ENCODE measurements around the gene CREBRF. TPM values are rescaled to one million over a fixed set of nuclear protein-coding genes. Genes with fewer than 3 reads are reported as not detected.
"Not testable (repeated sequence)": the region's sequence is repeated elsewhere in the genome, so short reads cannot be mapped to it uniquely, and the experiment has no call there.

CREBRF gene
- total and polyA plus RNA-seq, 2 experiments from 2014 or later = 5.8 to 11.9 TPM

GRCh38 chr5:173148354-173148753, 92.2 kb downstream of the CREBRF start:
- Histone ChIP-seq H3K36me3 (peaks cover 4% of the 10 kb centered on the region), H3K27ac (no peak overlapping the region), H3K27me3 (no peaks in the 10 kb centered on the region), H3K9me3 (ENCODE audit: low read depth) (no peaks in the 10 kb centered on the region), H3K4me3 (no peak overlapping the region), H3K4me1 (ENCODE audit: low read depth) (no peaks in the 10 kb centered on the region)
- no peak for DNase-seq (ENCODE audit: low read depth in 1 of 2, low spot score in 1 of 2)
- no peak for TF ChIP-seq CTCF (IDR thresholded peaks at IDR 0.05; ENCODE audit: low read depth, low read length)

GRCh38 chr5:173152547-173152946, 96.4 kb downstream of the CREBRF start:
- no peaks in the 10 kb centered on the region for H3K4me1 ChIP-seq (ENCODE audit: low read depth)
- no peaks in the 10 kb centered on the region for H3K9me3 ChIP-seq (ENCODE audit: low read depth)
- H3K4me3 ChIP-seq = no peak overlapping the region
- H3K27me3 ChIP-seq = no peaks in the 10 kb centered on the region
- no peak for DNase-seq (ENCODE audit: low read depth in 1 of 2, low spot score in 1 of 2)
- peaks cover 14% of the 10 kb centered on the region for H3K36me3 ChIP-seq
- TF ChIP-seq CTCF (IDR thresholded peaks at IDR 0.05; ENCODE audit: low read depth, low read length) = no peak
- H3K27ac ChIP-seq = no peak overlapping the region

- Histone ChIP-seq H3K9me3 (ENCODE audit: low read depth) (no peaks in the 10 kb centered on the region), H3K4me3 (no peak overlapping the region), H3K27me3 (no peaks in the 10 kb centered on the region), H3K4me1 (ENCODE audit: low read depth) (no peaks in the 10 kb centered on the region), H3K36me3 (peaks cover 12% of the 10 kb centered on the region), H3K27ac (no peak overlapping the region)
- DNase-seq (ENCODE audit: low read depth in 1 of 2, low spot score in 1 of 2) = no peak
- no peak for TF ChIP-seq CTCF (IDR thresholded peaks at IDR 0.05; ENCODE audit: low read depth, low read length)
Observed at GRCh38 chr5:173153842-173154241, 97.7 kb downstream of the CREBRF start.

GRCh38 chr5:173154619-173155018, 98.5 kb downstream of the CREBRF start:
- not testable (repeated sequence) for DNase-seq (ENCODE audit: low read depth in 1 of 2, low spot score in 1 of 2); H3K4me1 ChIP-seq (ENCODE audit: low read depth); H3K27me3 ChIP-seq; H3K27ac ChIP-seq; H3K9me3 ChIP-seq (ENCODE audit: low read depth); H3K4me3 ChIP-seq
- H3K36me3 ChIP-seq = peaks cover 12% of the 10 kb centered on the region

- no peak overlapping the region for H3K4me3 ChIP-seq
- H3K27me3 ChIP-seq = no peaks in the 10 kb centered on the region
- H3K36me3 ChIP-seq = peaks cover 14% of the 10 kb centered on the region
- no peaks in the 10 kb centered on the region for H3K4me1 ChIP-seq (ENCODE audit: low read depth)
- DNase-seq (ENCODE audit: low read depth in 1 of 2, low spot score in 1 of 2) = no peak
- no peak overlapping the region for H3K27ac ChIP-seq
- H3K9me3 ChIP-seq (ENCODE audit: low read depth) = no peaks in the 10 kb centered on the region
- no peak for TF ChIP-seq CTCF (IDR thresholded peaks at IDR 0.05; ENCODE audit: low read depth, low read length)
Observed at GRCh38 chr5:173155912-173156311, 99.8 kb downstream of the CREBRF start.

- peaks cover 14% of the 10 kb centered on the region for H3K36me3 ChIP-seq
- no peaks in the 10 kb centered on the region for H3K27me3 ChIP-seq
- no peak overlapping the region for H3K27ac ChIP-seq
- no peak for TF ChIP-seq CTCF (IDR thresholded peaks at IDR 0.05; ENCODE audit: low read depth, low read length)
- no peak for DNase-seq (ENCODE audit: low read depth in 1 of 2, low spot score in 1 of 2)
- no peaks in the 10 kb centered on the region for H3K9me3 ChIP-seq (ENCODE audit: low read depth)
- H3K4me3 ChIP-seq = no peak overlapping the region
- peaks cover 9% of the 10 kb centered on the region for H3K4me1 ChIP-seq (ENCODE audit: low read depth)
Observed at GRCh38 chr5:173158366-173158765, 102.2 kb downstream of the CREBRF start.

Measured in cardiac muscle cell (in vitro differentiated cells and primary cell).